Thyroid gland (tissue), 4 donors: ENCODE data around the gene TMEM220.

Experiments used
- CTCF ChIP-seq, 6 experiments: fragments of 200-600 bp in 3 of 6; fragments of 450-650 bp in 3 of 6; sonication (generic) in 3 of 6; IDR thresholded peaks; one replicate each; pipeline ENCODE4 v1.5.1; 2016 to 2019; ENCODE audit warnings: antibody characterized with exemption in 6 of 6, mild to moderate bottlenecking in 2 of 6, inconsistent platforms in 1 of 6, moderate library complexity in 1 of 6
- POLR2A ChIP-seq, 2 donors: fragments of 450-650 bp; IDR thresholded peaks; one replicate each; pipeline ENCODE4 v1.6.1; 2017; ENCODE audit warnings: antibody characterized with exemption in 2 of 2, mild to moderate bottlenecking in 2 of 2, moderate library complexity in 1 of 2

- no peak for TF ChIP-seq CTCF (IDR thresholded peaks at IDR 0.05)
- TF ChIP-seq POLR2A (IDR thresholded peaks at IDR 0.05): no peak
Observed at GRCh38 chr17:10702574-10702973, 27.2 kb downstream of the TMEM220 start.
